Activated T-cell treated with anti-CD3 and anti-CD28 coated beads, Interleukin-2, amount 50 U/mL, for 48 hours (primary cell): ENCODE results near the gene USP17L29.
"Not testable (repeated sequence)": the region's sequence is repeated elsewhere in the genome, so short reads cannot be mapped to it uniquely, and the experiment has no call there.

ENCODE experiments used
- DNase-seq, 2 experiments: peaks; one replicate each; pipeline ENCODE4 v3.0.0-alpha.2; 2020

USP17L29 gene, protein sequence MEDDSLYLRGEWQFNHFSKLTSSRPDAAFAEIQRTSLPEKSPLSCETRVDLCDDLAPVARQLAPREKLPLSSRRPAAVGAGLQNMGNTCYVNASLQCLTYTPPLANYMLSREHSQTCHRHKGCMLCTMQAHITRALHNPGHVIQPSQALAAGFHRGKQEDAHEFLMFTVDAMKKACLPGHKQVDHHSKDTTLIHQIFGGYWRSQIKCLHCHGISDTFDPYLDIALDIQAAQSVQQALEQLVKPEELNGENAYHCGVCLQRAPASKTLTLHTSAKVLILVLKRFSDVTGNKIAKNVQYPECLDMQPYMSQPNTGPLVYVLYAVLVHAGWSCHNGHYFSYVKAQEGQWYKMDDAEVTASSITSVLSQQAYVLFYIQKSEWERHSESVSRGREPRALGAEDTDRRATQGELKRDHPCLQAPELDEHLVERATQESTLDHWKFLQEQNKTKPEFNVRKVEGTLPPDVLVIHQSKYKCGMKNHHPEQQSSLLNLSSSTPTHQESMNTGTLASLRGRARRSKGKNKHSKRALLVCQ

DNA sequence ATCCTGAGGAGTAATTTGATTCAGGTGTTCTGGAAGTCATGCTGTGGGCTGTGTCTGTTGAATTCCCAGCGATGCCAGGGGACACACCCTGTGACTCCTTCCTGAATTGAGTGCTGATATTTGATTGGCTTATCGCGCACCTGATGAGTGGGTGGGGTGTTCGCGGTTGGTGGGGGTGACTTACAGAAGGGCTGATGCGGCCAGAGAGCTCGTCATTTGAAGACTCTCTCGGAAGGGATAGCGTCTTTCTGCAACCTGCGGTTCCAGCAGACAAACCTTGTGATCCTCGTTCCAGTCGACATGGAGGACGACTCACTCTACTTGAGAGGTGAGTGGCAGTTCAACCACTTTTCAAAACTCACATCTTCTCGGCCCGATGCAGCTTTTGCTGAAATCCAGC lies at the start of gene USP17L29:
Gene USP17L29 (plus strand): TSS at position 301 of the 400 bp plus-strand sequence. CDS start 0 bp downstream, at position 301.
- not testable (repeated sequence) for DNase-seq

DNA sequence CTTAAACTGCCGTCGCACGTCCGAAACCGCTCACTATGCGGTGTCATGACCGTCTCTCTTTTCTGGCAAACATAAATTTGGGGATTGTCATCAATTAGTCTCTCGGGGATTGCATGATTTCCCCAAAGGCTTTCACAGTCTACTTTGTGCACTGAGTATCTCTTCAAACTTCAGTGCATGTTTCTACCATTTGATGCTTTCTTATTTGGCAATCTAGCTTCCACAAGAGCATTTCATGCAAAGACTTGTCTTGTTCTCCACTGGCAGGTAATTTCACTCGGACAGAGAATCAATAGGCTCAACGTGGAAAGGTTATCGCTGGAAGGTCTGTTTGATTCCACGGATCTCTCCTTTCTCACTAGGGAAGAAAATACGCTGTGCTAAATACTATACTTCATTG lies 29.2 kb upstream of the USP17L29 start:
- not testable (repeated sequence) for DNase-seq

DNA sequence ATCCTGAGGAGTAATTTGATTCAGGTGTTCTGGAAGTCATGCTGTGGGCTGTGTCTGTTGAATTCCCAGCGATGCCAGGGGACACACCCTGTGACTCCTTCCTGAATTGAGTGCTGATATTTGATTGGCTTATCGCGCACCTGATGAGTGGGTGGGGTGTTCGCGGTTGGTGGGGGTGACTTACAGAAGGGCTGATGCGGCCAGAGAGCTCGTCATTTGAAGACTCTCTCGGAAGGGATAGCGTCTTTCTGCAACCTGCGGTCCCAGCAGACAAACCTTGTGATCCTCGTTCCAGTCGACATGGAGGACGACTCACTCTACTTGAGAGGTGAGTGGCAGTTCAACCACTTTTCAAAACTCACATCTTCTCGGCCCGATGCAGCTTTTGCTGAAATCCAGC lies 28.6 kb upstream of the USP17L29 start, which contains the start of gene USP17L24:
Gene USP17L24 (plus strand): TSS at position 301 of the 400 bp plus-strand sequence. CDS start 0 bp downstream, at position 301.
- DNase-seq = not testable (repeated sequence)

DNA sequence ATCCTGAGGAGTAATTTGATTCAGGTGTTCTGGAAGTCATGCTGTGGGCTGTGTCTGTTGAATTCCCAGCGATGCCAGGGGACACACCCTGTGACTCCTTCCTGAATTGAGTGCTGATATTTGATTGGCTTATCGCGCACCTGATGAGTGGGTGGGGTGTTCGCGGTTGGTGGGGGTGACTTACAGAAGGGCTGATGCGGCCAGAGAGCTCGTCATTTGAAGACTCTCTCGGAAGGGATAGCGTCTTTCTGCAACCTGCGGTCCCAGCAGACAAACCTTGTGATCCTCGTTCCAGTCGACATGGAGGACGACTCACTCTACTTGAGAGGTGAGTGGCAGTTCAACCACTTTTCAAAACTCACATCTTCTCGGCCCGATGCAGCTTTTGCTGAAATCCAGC lies 23.8 kb upstream of the USP17L29 start, which contains the start of gene USP17L25:
Gene USP17L25 (plus strand): TSS at position 301 of the 400 bp plus-strand sequence. CDS start 0 bp downstream, at position 301.
- not testable (repeated sequence) for DNase-seq

DNA sequence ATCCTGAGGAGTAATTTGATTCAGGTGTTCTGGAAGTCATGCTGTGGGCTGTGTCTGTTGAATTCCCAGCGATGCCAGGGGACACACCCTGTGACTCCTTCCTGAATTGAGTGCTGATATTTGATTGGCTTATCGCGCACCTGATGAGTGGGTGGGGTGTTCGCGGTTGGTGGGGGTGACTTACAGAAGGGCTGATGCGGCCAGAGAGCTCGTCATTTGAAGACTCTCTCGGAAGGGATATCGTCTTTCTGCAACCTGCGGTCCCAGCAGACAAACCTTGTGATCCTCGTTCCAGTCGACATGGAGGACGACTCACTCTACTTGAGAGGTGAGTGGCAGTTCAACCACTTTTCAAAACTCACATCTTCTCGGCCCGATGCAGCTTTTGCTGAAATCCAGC lies 19.1 kb upstream of the USP17L29 start, which contains the start of gene USP17L26:
Gene USP17L26 (plus strand): TSS at position 301 of the 400 bp plus-strand sequence. CDS start 0 bp downstream, at position 301.
- DNase-seq = not testable (repeated sequence)

DNA sequence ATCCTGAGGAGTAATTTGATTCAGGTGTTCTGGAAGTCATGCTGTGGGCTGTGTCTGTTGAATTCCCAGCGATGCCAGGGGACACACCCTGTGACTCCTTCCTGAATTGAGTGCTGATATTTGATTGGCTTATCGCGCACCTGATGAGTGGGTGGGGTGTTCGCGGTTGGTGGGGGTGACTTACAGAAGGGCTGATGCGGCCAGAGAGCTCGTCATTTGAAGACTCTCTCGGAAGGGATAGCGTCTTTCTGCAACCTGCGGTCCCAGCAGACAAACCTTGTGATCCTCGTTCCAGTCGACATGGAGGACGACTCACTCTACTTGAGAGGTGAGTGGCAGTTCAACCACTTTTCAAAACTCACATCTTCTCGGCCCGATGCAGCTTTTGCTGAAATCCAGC lies 14.3 kb upstream of the USP17L29 start, which contains the start of gene USP17L5:
Gene USP17L5 (plus strand): TSS at position 301 of the 400 bp plus-strand sequence. CDS start 0 bp downstream, at position 301.
- DNase-seq = not testable (repeated sequence)

DNA sequence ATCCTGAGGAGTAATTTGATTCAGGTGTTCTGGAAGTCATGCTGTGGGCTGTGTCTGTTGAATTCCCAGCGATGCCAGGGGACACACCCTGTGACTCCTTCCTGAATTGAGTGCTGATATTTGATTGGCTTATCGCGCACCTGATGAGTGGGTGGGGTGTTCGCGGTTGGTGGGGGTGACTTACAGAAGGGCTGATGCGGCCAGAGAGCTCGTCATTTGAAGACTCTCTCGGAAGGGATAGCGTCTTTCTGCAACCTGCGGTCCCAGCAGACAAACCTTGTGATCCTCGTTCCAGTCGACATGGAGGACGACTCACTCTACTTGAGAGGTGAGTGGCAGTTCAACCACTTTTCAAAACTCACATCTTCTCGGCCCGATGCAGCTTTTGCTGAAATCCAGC lies 9.6 kb upstream of the USP17L29 start, which contains the start of gene USP17L27:
Gene USP17L27 (plus strand): TSS at position 301 of the 400 bp plus-strand sequence. CDS start 0 bp downstream, at position 301.
- not testable (repeated sequence) for DNase-seq

DNA sequence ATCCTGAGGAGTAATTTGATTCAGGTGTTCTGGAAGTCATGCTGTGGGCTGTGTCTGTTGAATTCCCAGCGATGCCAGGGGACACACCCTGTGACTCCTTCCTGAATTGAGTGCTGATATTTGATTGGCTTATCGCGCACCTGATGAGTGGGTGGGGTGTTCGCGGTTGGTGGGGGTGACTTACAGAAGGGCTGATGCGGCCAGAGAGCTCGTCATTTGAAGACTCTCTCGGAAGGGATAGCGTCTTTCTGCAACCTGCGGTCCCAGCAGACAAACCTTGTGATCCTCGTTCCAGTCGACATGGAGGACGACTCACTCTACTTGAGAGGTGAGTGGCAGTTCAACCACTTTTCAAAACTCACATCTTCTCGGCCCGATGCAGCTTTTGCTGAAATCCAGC lies 4.8 kb upstream of the USP17L29 start, which contains the start of gene USP17L28:
Gene USP17L28 (plus strand): TSS at position 301 of the 400 bp plus-strand sequence. CDS start 0 bp downstream, at position 301.
- not testable (repeated sequence) for DNase-seq

DNA sequence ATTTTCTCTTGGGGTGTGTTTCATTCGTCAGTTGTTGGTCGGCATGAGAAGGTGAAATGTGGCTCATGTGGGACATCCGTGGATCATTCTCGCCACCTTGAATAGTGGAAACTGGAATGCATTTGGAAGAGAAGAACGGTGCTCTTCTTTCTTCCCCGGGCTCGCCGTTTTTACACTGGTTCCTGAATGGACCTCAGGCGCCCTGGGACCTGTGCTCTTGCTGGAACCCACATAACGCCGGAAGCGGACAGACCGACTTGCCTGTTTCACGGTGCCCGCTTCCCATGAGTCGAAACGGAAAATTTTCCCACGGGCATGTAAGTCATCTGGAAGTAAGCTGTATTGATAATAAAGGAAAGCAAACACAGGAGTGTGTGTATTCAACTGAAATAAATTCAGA lies 2.6 kb upstream of the USP17L29 start:
- not testable (repeated sequence) for DNase-seq

DNA sequence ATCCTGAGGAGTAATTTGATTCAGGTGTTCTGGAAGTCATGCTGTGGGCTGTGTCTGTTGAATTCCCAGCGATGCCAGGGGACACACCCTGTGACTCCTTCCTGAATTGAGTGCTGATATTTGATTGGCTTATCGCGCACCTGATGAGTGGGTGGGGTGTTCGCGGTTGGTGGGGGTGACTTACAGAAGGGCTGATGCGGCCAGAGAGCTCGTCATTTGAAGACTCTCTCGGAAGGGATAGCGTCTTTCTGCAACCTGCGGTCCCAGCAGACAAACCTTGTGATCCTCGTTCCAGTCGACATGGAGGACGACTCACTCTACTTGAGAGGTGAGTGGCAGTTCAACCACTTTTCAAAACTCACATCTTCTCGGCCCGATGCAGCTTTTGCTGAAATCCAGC lies 9.4 kb downstream of the USP17L29 start, which contains the start of gene USP17L30:
Gene USP17L30 (plus strand): TSS at position 301 of the 400 bp plus-strand sequence. CDS start 0 bp downstream, at position 301.
- DNase-seq = not testable (repeated sequence)

DNA sequence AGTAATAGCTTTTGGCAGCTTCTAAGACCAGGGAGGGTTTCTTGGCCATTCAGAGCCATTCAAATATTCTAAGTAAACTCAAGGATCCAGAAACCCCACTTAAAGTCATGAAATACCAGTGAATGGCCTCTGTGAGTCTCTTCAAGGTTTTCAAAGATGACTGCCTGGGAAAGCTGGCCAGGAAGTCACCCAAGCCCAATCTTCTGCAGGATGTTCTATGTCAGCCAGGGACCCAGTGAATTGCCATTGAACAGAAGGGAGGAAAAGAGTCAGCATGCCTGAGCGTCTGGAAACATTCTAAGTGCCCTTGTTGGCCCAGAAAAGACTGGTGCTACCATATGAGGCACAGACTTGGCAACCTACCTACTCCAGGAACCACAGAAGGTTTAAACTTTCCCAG lies 26.4 kb downstream of the USP17L29 start:
- DNase-seq = not testable (repeated sequence)

DNA sequence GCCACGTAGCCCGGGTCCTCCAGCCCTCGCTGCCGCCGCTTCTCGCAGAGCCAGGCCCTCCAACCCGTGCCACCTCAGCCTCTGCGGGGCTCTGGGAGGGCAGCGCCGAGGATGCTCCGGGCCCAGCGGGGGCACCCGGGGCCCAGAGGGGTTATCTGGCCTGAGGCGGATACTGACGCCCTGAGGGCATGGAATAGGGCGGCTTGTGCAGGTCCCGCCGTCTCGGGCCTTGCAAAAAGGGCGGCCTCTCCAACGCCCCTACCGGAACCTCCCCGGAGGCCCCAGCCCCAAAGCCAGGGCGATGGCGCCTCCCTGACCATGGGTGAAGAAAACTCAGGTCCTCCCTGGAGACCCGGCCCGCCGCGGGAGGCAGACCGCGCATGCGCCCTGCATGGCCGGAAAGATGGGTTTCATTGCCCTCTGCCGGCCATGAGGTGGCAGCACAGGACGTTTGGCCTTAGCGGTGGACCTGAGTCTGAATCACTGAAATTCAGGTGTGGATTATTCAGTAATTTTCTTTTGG lies 27.6 kb downstream of the USP17L29 start:
- peak; percentile 38 to 62 for DNase-seq

DNA sequence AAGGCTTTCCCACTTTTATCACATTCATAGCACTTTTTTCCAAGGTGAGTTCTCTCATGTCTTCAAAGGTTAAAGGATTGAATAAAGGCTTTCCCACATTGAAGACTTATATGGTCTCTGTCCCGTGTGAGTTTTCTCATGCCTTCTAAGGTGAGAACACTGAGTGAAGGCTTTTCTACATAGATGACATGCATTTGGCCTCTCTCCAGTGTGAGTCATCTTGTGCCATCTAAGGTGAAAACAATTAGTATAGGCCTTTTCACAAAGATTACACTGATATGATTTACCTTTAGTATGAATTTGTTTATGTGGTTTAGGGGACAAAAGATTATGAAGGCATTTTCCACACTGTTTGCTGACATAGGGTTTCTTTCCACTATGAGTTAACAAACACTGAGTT lies 30.7 kb downstream of the USP17L29 start:
- DNase-seq = no peak

DNA sequence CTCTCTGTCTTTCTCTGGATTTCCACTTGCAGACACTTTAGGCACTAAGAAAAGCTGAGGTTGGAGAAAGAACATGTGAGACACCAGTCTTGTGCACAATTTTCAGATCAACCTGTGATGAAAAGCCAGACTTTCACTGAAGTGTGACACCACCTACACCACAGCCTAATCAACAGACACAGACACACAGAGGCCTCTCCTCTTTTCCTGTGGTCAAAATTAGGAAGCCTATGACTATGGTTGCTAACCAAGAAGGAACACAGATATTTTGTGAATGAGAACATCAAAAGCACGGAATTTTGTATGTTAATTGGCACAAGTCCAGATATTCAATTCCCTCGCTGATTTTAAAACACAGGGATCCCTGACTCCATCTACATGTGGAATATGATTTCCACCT lies 35.6 kb downstream of the USP17L29 start:
- DNase-seq = not testable (repeated sequence)
